ENCODE results near the gene PRTG.

DNA sequence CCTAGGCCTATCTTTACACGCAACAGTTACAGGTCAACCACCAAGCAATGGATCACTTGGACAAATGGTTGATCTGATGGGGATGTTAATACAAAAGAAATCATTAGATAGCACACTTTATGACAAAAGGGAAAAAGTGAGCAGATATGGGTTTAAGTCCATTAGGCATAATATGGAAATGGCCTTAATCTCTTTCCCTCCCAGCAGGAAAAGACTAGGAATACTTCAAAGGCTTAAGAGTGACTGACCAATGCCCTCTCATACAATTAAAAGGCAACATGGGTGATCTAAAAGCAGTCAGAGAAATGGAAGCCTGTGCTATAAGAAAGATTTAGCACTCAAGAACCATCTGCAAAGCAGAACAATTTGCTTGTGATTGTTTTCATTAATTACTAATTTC is 3.3 kb downstream of the PRTG start:
- TF ChIP-seq SIN3A (IDR thresholded peaks at IDR 0.05; ENCODE audit: low read depth, low read length) (no peak), SMARCA5 (IDR thresholded peaks at IDR 0.05) (no peak), ZNF622 (IDR thresholded peaks at IDR 0.05) (no peak), FOXK2 (IDR thresholded peaks at IDR 0.05) (no peak), EZH2 (IDR thresholded peaks at IDR 0.05; ENCODE audit: borderline replicate concordance, control insufficient read depth, low read depth, low read length) (no peak), YY1 (IDR thresholded peaks at IDR 0.05; ENCODE audit: low read depth, low read length) (no peak), SP1 (IDR thresholded peaks at IDR 0.05; ENCODE audit: low read depth, low read length) (no peak), RUNX3 (IDR thresholded peaks at IDR 0.05; ENCODE audit: low read length) (no peak)
- TF ChIP-seq, protein P1, sequence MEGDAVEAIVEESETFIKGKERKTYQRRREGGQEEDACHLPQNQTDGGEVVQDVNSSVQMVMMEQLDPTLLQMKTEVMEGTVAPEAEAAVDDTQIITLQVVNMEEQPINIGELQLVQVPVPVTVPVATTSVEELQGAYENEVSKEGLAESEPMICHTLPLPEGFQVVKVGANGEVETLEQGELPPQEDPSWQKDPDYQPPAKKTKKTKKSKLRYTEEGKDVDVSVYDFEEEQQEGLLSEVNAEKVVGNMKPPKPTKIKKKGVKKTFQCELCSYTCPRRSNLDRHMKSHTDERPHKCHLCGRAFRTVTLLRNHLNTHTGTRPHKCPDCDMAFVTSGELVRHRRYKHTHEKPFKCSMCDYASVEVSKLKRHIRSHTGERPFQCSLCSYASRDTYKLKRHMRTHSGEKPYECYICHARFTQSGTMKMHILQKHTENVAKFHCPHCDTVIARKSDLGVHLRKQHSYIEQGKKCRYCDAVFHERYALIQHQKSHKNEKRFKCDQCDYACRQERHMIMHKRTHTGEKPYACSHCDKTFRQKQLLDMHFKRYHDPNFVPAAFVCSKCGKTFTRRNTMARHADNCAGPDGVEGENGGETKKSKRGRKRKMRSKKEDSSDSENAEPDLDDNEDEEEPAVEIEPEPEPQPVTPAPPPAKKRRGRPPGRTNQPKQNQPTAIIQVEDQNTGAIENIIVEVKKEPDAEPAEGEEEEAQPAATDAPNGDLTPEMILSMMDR (IDR thresholded peaks at IDR 0.05 in 2 of 3, conservative IDR thresholded peaks at IDR 0.05 in 1 of 3; ENCODE audit: control insufficient read depth in 2 of 3, extremely low read depth in 1 of 3, insufficient read depth in 1 of 3, low read depth in 3 of 3, low read length in 3 of 3) = no peak
- TF ChIP-seq, protein P2, sequence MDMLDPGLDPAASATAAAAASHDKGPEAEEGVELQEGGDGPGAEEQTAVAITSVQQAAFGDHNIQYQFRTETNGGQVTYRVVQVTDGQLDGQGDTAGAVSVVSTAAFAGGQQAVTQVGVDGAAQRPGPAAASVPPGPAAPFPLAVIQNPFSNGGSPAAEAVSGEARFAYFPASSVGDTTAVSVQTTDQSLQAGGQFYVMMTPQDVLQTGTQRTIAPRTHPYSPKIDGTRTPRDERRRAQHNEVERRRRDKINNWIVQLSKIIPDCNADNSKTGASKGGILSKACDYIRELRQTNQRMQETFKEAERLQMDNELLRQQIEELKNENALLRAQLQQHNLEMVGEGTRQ (IDR thresholded peaks at IDR 0.05; ENCODE audit: borderline replicate concordance, low read depth, low read length) = no peak
- TF ChIP-seq, protein P3, sequence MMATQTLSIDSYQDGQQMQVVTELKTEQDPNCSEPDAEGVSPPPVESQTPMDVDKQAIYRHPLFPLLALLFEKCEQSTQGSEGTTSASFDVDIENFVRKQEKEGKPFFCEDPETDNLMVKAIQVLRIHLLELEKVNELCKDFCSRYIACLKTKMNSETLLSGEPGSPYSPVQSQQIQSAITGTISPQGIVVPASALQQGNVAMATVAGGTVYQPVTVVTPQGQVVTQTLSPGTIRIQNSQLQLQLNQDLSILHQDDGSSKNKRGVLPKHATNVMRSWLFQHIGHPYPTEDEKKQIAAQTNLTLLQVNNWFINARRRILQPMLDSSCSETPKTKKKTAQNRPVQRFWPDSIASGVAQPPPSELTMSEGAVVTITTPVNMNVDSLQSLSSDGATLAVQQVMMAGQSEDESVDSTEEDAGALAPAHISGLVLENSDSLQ (IDR thresholded peaks at IDR 0.05) = no peak
- TF ChIP-seq, protein P4, sequence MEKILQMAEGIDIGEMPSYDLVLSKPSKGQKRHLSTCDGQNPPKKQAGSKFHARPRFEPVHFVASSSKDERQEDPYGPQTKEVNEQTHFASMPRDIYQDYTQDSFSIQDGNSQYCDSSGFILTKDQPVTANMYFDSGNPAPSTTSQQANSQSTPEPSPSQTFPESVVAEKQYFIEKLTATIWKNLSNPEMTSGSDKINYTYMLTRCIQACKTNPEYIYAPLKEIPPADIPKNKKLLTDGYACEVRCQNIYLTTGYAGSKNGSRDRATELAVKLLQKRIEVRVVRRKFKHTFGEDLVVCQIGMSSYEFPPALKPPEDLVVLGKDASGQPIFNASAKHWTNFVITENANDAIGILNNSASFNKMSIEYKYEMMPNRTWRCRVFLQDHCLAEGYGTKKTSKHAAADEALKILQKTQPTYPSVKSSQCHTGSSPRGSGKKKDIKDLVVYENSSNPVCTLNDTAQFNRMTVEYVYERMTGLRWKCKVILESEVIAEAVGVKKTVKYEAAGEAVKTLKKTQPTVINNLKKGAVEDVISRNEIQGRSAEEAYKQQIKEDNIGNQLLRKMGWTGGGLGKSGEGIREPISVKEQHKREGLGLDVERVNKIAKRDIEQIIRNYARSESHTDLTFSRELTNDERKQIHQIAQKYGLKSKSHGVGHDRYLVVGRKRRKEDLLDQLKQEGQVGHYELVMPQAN (conservative IDR thresholded peaks at IDR 0.05) = no peak
